H9 (cell line): ENCODE measurements around the gene LIPC. TPM values are rescaled to one million over a fixed set of nuclear protein-coding genes. Genes with fewer than 3 reads are reported as not detected.

Experiments used
- DNase-seq: peaks from one replicate; pipeline ENCODE4 v3.0.0-alpha.2; 2017
- H2AFZ ChIP-seq: one replicate; pipeline ENCODE4 v1.6.1; 2013; ENCODE audit warnings: mild to moderate bottlenecking, low read length, control low read depth, moderate library complexity
- H2AK5ac ChIP-seq: 2 replicates; pipeline ENCODE4 v1.6.1; 2013; ENCODE audit warnings: low read length, control low read depth, mixed read lengths; ENCODE audit not compliant: insufficient read length
- H2BK120ac ChIP-seq: one replicate; pipeline ENCODE4 v1.6.1; 2013; ENCODE audit warnings: low read depth, mild to moderate bottlenecking, low read length, control low read depth, inconsistent platforms; ENCODE audit not compliant: poor library complexity, severe bottlenecking
- H2BK12ac ChIP-seq: 2 replicates; pipeline ENCODE4 v1.6.1; 2013; ENCODE audit warnings: low read length, control low read depth, mixed read lengths, low read depth; ENCODE audit not compliant: insufficient read length
- H2BK15ac ChIP-seq: 2 replicates; pipeline ENCODE4 v1.6.1; 2013; ENCODE audit warnings: low read depth, low read length, control low read depth
- H2BK20ac ChIP-seq: one replicate; pipeline ENCODE4 v1.6.1; 2013; ENCODE audit warnings: low read depth, mild to moderate bottlenecking, low read length, control low read depth, inconsistent platforms; ENCODE audit not compliant: poor library complexity, severe bottlenecking
- H2BK5ac ChIP-seq: 2 replicates; pipeline ENCODE4 v1.6.1; 2013; ENCODE audit warnings: low read length, control low read depth, mixed read lengths; ENCODE audit not compliant: insufficient read length
- H3K14ac ChIP-seq: 2 replicates; pipeline ENCODE4 v1.6.1; 2013; ENCODE audit warnings: low read length, control low read depth; ENCODE audit not compliant: insufficient read depth
- H3K18ac ChIP-seq: 2 replicates; pipeline ENCODE4 v1.6.1; 2013; ENCODE audit warnings: low read depth, mild to moderate bottlenecking, mixed read lengths, low read length, control low read depth; ENCODE audit not compliant: insufficient read length
- H3K23ac ChIP-seq: 2 replicates; pipeline ENCODE4 v1.6.1; 2013; ENCODE audit warnings: low read length, control low read depth, mixed read lengths, low read depth; ENCODE audit not compliant: insufficient read length
- H3K23me2 ChIP-seq: 2 replicates; pipeline ENCODE4 v1.6.1; 2013; ENCODE audit warnings: low read depth, mild to moderate bottlenecking, mixed read lengths, low read length, control low read depth; ENCODE audit not compliant: insufficient read length, poor library complexity, severe bottlenecking
- H3K27ac ChIP-seq: 2 replicates; pipeline ENCODE4 v1.5.1; 2013; ENCODE audit warnings: low read length, control low read depth, mixed read lengths, low read depth; ENCODE audit not compliant: insufficient read length
- H3K27me3 ChIP-seq: 2 replicates; pipeline ENCODE4 v1.6.1; 2013; ENCODE audit warnings: low read length, control low read depth, inconsistent platforms; ENCODE audit not compliant: insufficient read depth
- H3K4ac ChIP-seq: 2 replicates; pipeline ENCODE4 v1.6.1; 2013; ENCODE audit warnings: low read depth, mild to moderate bottlenecking, control low read depth, inconsistent platforms, low read length, moderate library complexity
- H3K4me1 ChIP-seq: 2 replicates; pipeline ENCODE4 v1.6.1; 2013; ENCODE audit warnings: low read length, control low read depth, inconsistent platforms; ENCODE audit not compliant: insufficient read depth
- H3K4me2 ChIP-seq: 2 replicates; pipeline ENCODE4 v1.6.1; 2013; ENCODE audit warnings: low read length, control low read depth, mixed read lengths; ENCODE audit not compliant: insufficient read length, insufficient read depth
- H3K56ac ChIP-seq: 2 replicates; pipeline ENCODE4 v1.6.1; 2013; ENCODE audit warnings: low read depth, mild to moderate bottlenecking, mixed read lengths, low read length, control low read depth; ENCODE audit not compliant: insufficient read length
- H3K79me1 ChIP-seq: 2 replicates; pipeline ENCODE4 v1.6.1; 2013; ENCODE audit warnings: low read depth, mild to moderate bottlenecking, moderate library complexity, low read length, control low read depth, inconsistent platforms; ENCODE audit not compliant: insufficient read depth, poor library complexity, severe bottlenecking
- H3K79me2 ChIP-seq: 2 replicates; pipeline ENCODE4 v1.6.1; 2013; ENCODE audit warnings: low read length, control low read depth, inconsistent platforms; ENCODE audit not compliant: insufficient read depth
- H3K9ac ChIP-seq: 2 replicates; pipeline ENCODE4 v1.6.1; 2013; ENCODE audit warnings: low read length, control low read depth, mixed read lengths; ENCODE audit not compliant: insufficient read length; ENCODE audit errors: extremely low read depth
- H3K9me3 ChIP-seq: one replicate; pipeline ENCODE4 v1.6.1; 2013; ENCODE audit warnings: low read depth, low read length, inconsistent platforms; ENCODE audit not compliant: control insufficient read depth
- H3T11ph ChIP-seq: one replicate; pipeline ENCODE4 v1.6.1; 2013; ENCODE audit warnings: mild to moderate bottlenecking, low read length, control low read depth, inconsistent platforms
- H4K20me1 ChIP-seq: one replicate; pipeline ENCODE4 v1.6.1; 2013; ENCODE audit not compliant: control insufficient read depth, insufficient read length, insufficient read depth
- H4K5ac ChIP-seq: 2 replicates; pipeline ENCODE4 v1.6.1; 2013; ENCODE audit warnings: low read depth, mild to moderate bottlenecking, mixed read lengths, low read length, control low read depth; ENCODE audit not compliant: insufficient read length
- H4K8ac ChIP-seq: replicated peaks from 2 replicates; pipeline ENCODE4 v1.6.1; 2013; ENCODE audit warnings: low read length, control low read depth, mixed read lengths, low read depth; ENCODE audit not compliant: insufficient read length
- H4K91ac ChIP-seq: 2 replicates; pipeline ENCODE4 v1.6.1; 2013; ENCODE audit warnings: low read depth, mild to moderate bottlenecking, moderate library complexity, mixed read lengths, low read length, control low read depth; ENCODE audit not compliant: insufficient read length
- H3K27ac Mint-ChIP-seq, 3 experiments: 2 replicates in 2 of 3; 3 replicates in 1 of 3; pipeline ENCODE4 v1.8.0; 2020 to 2021; ENCODE audit warnings: mixed read lengths in 3 of 3, mild to moderate bottlenecking in 1 of 3, moderate library complexity in 1 of 3
- H3K27me3 Mint-ChIP-seq: 2 replicates; pipeline ENCODE4 v1.8.0; 2021; ENCODE audit warnings: low read depth, mild to moderate bottlenecking, moderate library complexity, mixed read lengths
- H3K36me3 Mint-ChIP-seq, 3 experiments: 2 replicates in 2 of 3; 3 replicates in 1 of 3; pipeline ENCODE4 v1.8.0; 2020 to 2021; ENCODE audit warnings: low read depth in 3 of 3, mixed read lengths in 3 of 3; ENCODE audit not compliant: insufficient read depth in 1 of 3
- H3K4me1 Mint-ChIP-seq, 2 experiments: 2 replicates each; pipeline ENCODE4 v1.8.0; 2020; ENCODE audit warnings: mixed read lengths in 2 of 2
- H3K4me3 Mint-ChIP-seq, 2 experiments: 2 replicates in 1 of 2; 3 replicates in 1 of 2; pipeline ENCODE4 v1.8.0; 2020 to 2021; ENCODE audit warnings: mild to moderate bottlenecking in 2 of 2, mixed read lengths in 2 of 2, moderate library complexity in 1 of 2
- H3K9me3 Mint-ChIP-seq, 2 experiments: 2 replicates in 1 of 2; 3 replicates in 1 of 2; pipeline ENCODE4 v1.8.0; 2020; ENCODE audit warnings: mild to moderate bottlenecking in 2 of 2, mixed read lengths in 2 of 2, moderate library complexity in 1 of 2
- WGBS: extraction: QIAGEN DNeasy Blood & Tissue Kit; methylation state at CpG from one replicate; pipeline ENCODE4 v1.1.7; 2013; ENCODE audit warnings: missing lambda C conversion rate, low lambda C conversion rate, mixed read lengths; ENCODE audit not compliant: insufficient read length; ENCODE audit errors: extremely low coverage; 5-methylcytosine and 5-hydroxymethylcytosine counted together
- total RNA-seq: library from RNA; stranded (reverse); gene quantifications from 2 replicates; pipeline ENCODE4 v1.2.1, GENCODE V29; 2021
- TF ChIP-seq, protein P1 (sequence below): fragments of 200-600 bp; sonication (generic); conservative IDR thresholded peaks from 3 replicates; pipeline ENCODE4 v1.8.0; 2021; ENCODE audit warnings: antibody characterized with exemption, mild to moderate bottlenecking

Gene LIPC
- total RNA-seq, 1 experiment from 2014 or later = not detected

DNA sequence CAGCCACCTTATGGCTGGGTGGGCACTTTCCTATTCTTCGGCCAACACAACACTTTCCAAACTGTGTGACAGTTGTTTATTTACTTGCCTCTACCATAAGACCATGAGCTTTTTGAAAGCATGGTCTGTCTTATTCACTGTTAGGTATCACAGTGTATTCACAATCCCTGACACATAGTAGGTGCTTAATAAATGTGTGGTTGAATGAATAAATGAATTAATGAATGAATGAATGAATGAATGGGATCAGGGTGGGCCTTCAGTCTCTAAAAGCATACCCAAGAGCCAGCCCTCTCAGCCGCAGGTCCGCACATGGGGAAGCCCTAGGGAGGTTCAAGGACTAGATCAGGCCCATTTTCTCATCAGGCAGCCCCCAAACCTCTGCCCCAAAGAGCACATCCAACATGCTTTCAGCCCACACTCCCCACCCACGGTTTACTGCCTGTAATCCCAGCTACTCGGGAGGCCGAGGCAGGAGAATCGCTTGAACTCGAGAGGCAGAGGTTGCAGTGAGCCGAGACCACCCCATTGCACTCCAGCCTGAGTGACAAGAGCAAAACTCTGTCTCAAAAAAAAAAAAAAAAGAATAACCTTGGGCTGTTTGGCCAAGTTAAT lies 95.9 kb downstream of the LIPC start:
- no peaks in the 10 kb centered on the region for H3K27me3 ChIP-seq
- no peak overlapping the region for H2BK120ac ChIP-seq
- no peaks in the 10 kb centered on the region for H3K9me3 ChIP-seq
- no peaks in the 10 kb centered on the region for H3K4me1 ChIP-seq
- H4K20me1 ChIP-seq = no peaks in the 10 kb centered on the region
- H3K9ac ChIP-seq = no peak overlapping the region
- Mint-ChIP-seq H3K27me3 (no peaks in the 10 kb centered on the region; the same call in 1 of the 2 replicates), H3K4me1 (no peaks in the 10 kb centered on the region), H3K36me3 (no peaks in the 10 kb centered on the region), H3K4me3 (no peak overlapping the region), H3K27ac (no peak overlapping the region), H3K9me3 (no peaks in the 10 kb centered on the region)
- no peak overlapping the region for H3K23ac ChIP-seq
- no peak overlapping the region for H2AFZ ChIP-seq
- no CpG with 5 or more reads among the region's 9 CpGs for WGBS
- H3K56ac ChIP-seq = no peak overlapping the region
- H4K5ac ChIP-seq = no peak overlapping the region
- no peaks in the 10 kb centered on the region for H3K23me2 ChIP-seq
- H3K14ac ChIP-seq = no peak overlapping the region
- no peak overlapping the region for H2BK20ac ChIP-seq
- no peak overlapping the region for H2BK12ac ChIP-seq
- no peak overlapping the region for H3T11ph ChIP-seq
- no peak overlapping the region for H2BK5ac ChIP-seq
- no peak overlapping the region for H3K18ac ChIP-seq
- no peak overlapping the region for H3K4me2 ChIP-seq
- H2AK5ac ChIP-seq = no peak overlapping the region
- no peak overlapping the region for H3K4ac ChIP-seq
- no peak overlapping the region for H2BK15ac ChIP-seq
- no peaks in the 10 kb centered on the region for H3K79me1 ChIP-seq
- H4K91ac ChIP-seq = no peak overlapping the region
- no peak for DNase-seq
- H3K27ac ChIP-seq = no peak overlapping the region
- H3K79me2 ChIP-seq = no peaks in the 10 kb centered on the region
- TF ChIP-seq, protein P1, sequence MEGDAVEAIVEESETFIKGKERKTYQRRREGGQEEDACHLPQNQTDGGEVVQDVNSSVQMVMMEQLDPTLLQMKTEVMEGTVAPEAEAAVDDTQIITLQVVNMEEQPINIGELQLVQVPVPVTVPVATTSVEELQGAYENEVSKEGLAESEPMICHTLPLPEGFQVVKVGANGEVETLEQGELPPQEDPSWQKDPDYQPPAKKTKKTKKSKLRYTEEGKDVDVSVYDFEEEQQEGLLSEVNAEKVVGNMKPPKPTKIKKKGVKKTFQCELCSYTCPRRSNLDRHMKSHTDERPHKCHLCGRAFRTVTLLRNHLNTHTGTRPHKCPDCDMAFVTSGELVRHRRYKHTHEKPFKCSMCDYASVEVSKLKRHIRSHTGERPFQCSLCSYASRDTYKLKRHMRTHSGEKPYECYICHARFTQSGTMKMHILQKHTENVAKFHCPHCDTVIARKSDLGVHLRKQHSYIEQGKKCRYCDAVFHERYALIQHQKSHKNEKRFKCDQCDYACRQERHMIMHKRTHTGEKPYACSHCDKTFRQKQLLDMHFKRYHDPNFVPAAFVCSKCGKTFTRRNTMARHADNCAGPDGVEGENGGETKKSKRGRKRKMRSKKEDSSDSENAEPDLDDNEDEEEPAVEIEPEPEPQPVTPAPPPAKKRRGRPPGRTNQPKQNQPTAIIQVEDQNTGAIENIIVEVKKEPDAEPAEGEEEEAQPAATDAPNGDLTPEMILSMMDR = no peak
- H4K8ac ChIP-seq = no peak overlapping the region
